Mesendoderm (in vitro differentiated cells): ENCODE data around the gene HCN2.

Source experiments
- DNase-seq: peaks from one replicate; pipeline ENCODE4 v3.0.0; 2013
- H2AK5ac ChIP-seq: 2 replicates; pipeline ENCODE4 v1.6.1; 2013; ENCODE audit warnings: low read length, inconsistent platforms
- H2BK120ac ChIP-seq: 2 replicates; pipeline ENCODE4 v1.6.1; 2013; ENCODE audit warnings: low read depth, mild to moderate bottlenecking, low read length, moderate library complexity, mixed read lengths
- H2BK15ac ChIP-seq: replicated peaks from 2 replicates; pipeline ENCODE4 v1.6.1; 2013; ENCODE audit warnings: low read depth, mild to moderate bottlenecking, moderate library complexity
- H2BK5ac ChIP-seq: 2 replicates; pipeline ENCODE4 v1.6.1; 2013; ENCODE audit warnings: low read length, inconsistent platforms
- H3K18ac ChIP-seq: 2 replicates; pipeline ENCODE4 v1.6.1; 2013; ENCODE audit warnings: mild to moderate bottlenecking, low read length, mixed read lengths
- H3K23ac ChIP-seq: one replicate; pipeline ENCODE4 v1.6.1; 2013; ENCODE audit warnings: low read length
- H3K27ac ChIP-seq: 2 replicates; pipeline ENCODE4 v1.5.1; 2013; ENCODE audit warnings: low read depth, mild to moderate bottlenecking, inconsistent platforms, low read length, moderate library complexity
- H3K27me3 ChIP-seq: 2 replicates; pipeline ENCODE4 v1.6.1; 2013; ENCODE audit warnings: low read length, control low read depth, mild to moderate bottlenecking, inconsistent platforms; ENCODE audit not compliant: insufficient read depth, poor library complexity
- H3K36me3 ChIP-seq: 2 replicates; pipeline ENCODE4 v1.6.1; 2013; ENCODE audit warnings: low read length, inconsistent platforms; ENCODE audit not compliant: control insufficient read depth, insufficient read depth
- H3K4ac ChIP-seq: one replicate; pipeline ENCODE4 v1.6.1; 2013; ENCODE audit warnings: low read depth, mild to moderate bottlenecking, low read length, moderate library complexity
- H3K4me1 ChIP-seq: 2 replicates; pipeline ENCODE4 v1.6.1; 2013; ENCODE audit warnings: low read depth, low read length, inconsistent platforms; ENCODE audit not compliant: control insufficient read depth
- H3K4me2 ChIP-seq: 2 replicates; pipeline ENCODE4 v1.6.1; 2013; ENCODE audit warnings: low read length
- H3K4me3 ChIP-seq: 2 replicates; pipeline ENCODE4 v1.5.1; 2013; ENCODE audit warnings: mild to moderate bottlenecking, low read length
- H3K56ac ChIP-seq: one replicate; pipeline ENCODE4 v1.6.1; 2013; ENCODE audit warnings: low read length
- H3K79me1 ChIP-seq: 2 replicates; pipeline ENCODE4 v1.6.1; 2013; ENCODE audit warnings: low read length, inconsistent platforms
- H3K79me2 ChIP-seq: 2 replicates; pipeline ENCODE4 v1.6.1; 2013; ENCODE audit warnings: mild to moderate bottlenecking, low read length; ENCODE audit not compliant: control insufficient read depth, insufficient read depth
- H3K9ac ChIP-seq: 2 replicates; pipeline ENCODE4 v1.6.1; 2013; ENCODE audit warnings: low read length, inconsistent platforms
- H4K5ac ChIP-seq: one replicate; pipeline ENCODE4 v1.6.1; 2013; ENCODE audit warnings: low read length
- H4K8ac ChIP-seq: one replicate; pipeline ENCODE4 v1.6.1; 2013; ENCODE audit warnings: low read depth, mild to moderate bottlenecking, control low read depth, low read length, moderate library complexity
- WGBS: extraction: QIAGEN DNeasy Blood & Tissue Kit; methylation state at CpG from one replicate; pipeline ENCODE4 v1.1.7; 2013; ENCODE audit warnings: low lambda C conversion rate, missing lambda C conversion rate; ENCODE audit not compliant: insufficient coverage; ENCODE audit errors: extremely low coverage; 5-methylcytosine and 5-hydroxymethylcytosine counted together

Gene HCN2

GRCh38 chr19:646779-647565, 57.3 kb downstream of the HCN2 start:
- H2BK15ac ChIP-seq = no peak overlapping the region
- H3K4ac ChIP-seq = no peak overlapping the region
- no peak overlapping the region for H3K9ac ChIP-seq
- H3K23ac ChIP-seq = no peak overlapping the region
- H2BK120ac ChIP-seq = no peak overlapping the region
- no peak overlapping the region for H3K27ac ChIP-seq
- H4K5ac ChIP-seq = no peak overlapping the region
- H3K18ac ChIP-seq = no peak overlapping the region
- no peaks in the 10 kb centered on the region for H3K27me3 ChIP-seq
- H3K36me3 ChIP-seq = peaks cover 9% of the 10 kb centered on the region
- no peak overlapping the region for H3K56ac ChIP-seq
- no peak overlapping the region for H4K8ac ChIP-seq
- WGBS = no CpG with 5 or more reads among the region's 48 CpGs
- H3K4me3 ChIP-seq = no peak overlapping the region
- H3K4me1 ChIP-seq = no peaks in the 10 kb centered on the region
- no peak overlapping the region for H2BK5ac ChIP-seq
- H3K79me2 ChIP-seq = no peaks in the 10 kb centered on the region
- H3K4me2 ChIP-seq = no peak overlapping the region
- H3K79me1 ChIP-seq = no peaks in the 10 kb centered on the region
- no peak for DNase-seq
- H2AK5ac ChIP-seq = no peak overlapping the region

GRCh38 chr19:647566-648284, 58.0 kb downstream of the HCN2 start:
- Histone ChIP-seq H3K4ac (no peak overlapping the region), H3K4me1 (no peaks in the 10 kb centered on the region), H3K27ac (no peak overlapping the region), H3K9ac (no peak overlapping the region), H3K23ac (no peak overlapping the region), H3K4me3 (no peak overlapping the region), H3K56ac (no peak overlapping the region), H2BK120ac (no peak overlapping the region), H3K4me2 (no peak overlapping the region), H3K79me2 (peaks cover 4% of the 10 kb centered on the region), H4K5ac (no peak overlapping the region), H2BK5ac (no peak overlapping the region), H3K36me3 (peaks cover 9% of the 10 kb centered on the region), H4K8ac (no peak overlapping the region), H2AK5ac (no peak overlapping the region), H3K18ac (no peak overlapping the region), H3K79me1 (no peaks in the 10 kb centered on the region), H3K27me3 (no peaks in the 10 kb centered on the region), H2BK15ac (no peak overlapping the region)
- no CpG with 5 or more reads among the region's 52 CpGs for WGBS
- DNase-seq = no peak

- no peak overlapping the region for H3K18ac ChIP-seq
- no peak overlapping the region for H2BK5ac ChIP-seq
- H3K4me1 ChIP-seq = no peaks in the 10 kb centered on the region
- H3K36me3 ChIP-seq = peaks cover 9% of the 10 kb centered on the region
- no peak for DNase-seq
- no peak overlapping the region for H3K23ac ChIP-seq
- no peak overlapping the region for H4K5ac ChIP-seq
- H3K4me2 ChIP-seq = no peak overlapping the region
- no peak overlapping the region for H2BK120ac ChIP-seq
- peaks cover 9% of the 10 kb centered on the region for H3K79me2 ChIP-seq
- H3K4me3 ChIP-seq = no peak overlapping the region
- H3K4ac ChIP-seq = no peak overlapping the region
- no peak overlapping the region for H3K56ac ChIP-seq
- WGBS = no CpG with 5 or more reads among the region's 29 CpGs
- no peak overlapping the region for H3K27ac ChIP-seq
- H3K79me1 ChIP-seq = no peaks in the 10 kb centered on the region
- H3K27me3 ChIP-seq = no peaks in the 10 kb centered on the region
- no peak overlapping the region for H4K8ac ChIP-seq
- H2AK5ac ChIP-seq = no peak overlapping the region
- no peak overlapping the region for H2BK15ac ChIP-seq
- H3K9ac ChIP-seq = no peak overlapping the region
These were observed 58.6 kb downstream of the HCN2 start for GRCh38 chr19:648305-648704.

GRCh38 chr19:648904-649801, 59.5 kb downstream of the HCN2 start:
- Histone ChIP-seq H3K27me3 (no peaks in the 10 kb centered on the region), H3K4me2 (no peak overlapping the region), H3K9ac (no peak overlapping the region), H3K36me3 (peaks cover 9% of the 10 kb centered on the region), H2BK15ac (no peak overlapping the region), H4K5ac (no peak overlapping the region), H3K56ac (no peak overlapping the region), H3K4me3 (no peak overlapping the region), H3K4me1 (no peaks in the 10 kb centered on the region), H4K8ac (no peak overlapping the region), H3K79me1 (peaks cover 4% of the 10 kb centered on the region), H3K4ac (no peak overlapping the region), H2AK5ac (no peak overlapping the region), H3K18ac (no peak overlapping the region), H2BK5ac (no peak overlapping the region), H3K23ac (no peak overlapping the region), H3K27ac (no peak overlapping the region), H2BK120ac (no peak overlapping the region), H3K79me2 (peaks cover 18% of the 10 kb centered on the region)
- no peak for DNase-seq
- no CpG with 5 or more reads among the region's 53 CpGs for WGBS

GRCh38 chr19:650121-650520, 60.4 kb downstream of the HCN2 start:
- WGBS = no CpG with 5 or more reads among the region's 11 CpGs
- no peak overlapping the region for H2BK15ac ChIP-seq

More at GRCh38 chr19:650121-650520, 60.4 kb downstream of the HCN2 start:
- H2AK5ac ChIP-seq = no peak overlapping the region
- no peak overlapping the region for H3K4me2 ChIP-seq
- no peak overlapping the region for H3K23ac ChIP-seq
- no peak overlapping the region for H3K9ac ChIP-seq
- H4K5ac ChIP-seq = no peak overlapping the region
- H3K4me3 ChIP-seq = no peak overlapping the region
- no peak for DNase-seq
- H3K56ac ChIP-seq = no peak overlapping the region
- no peak overlapping the region for H2BK120ac ChIP-seq
- no peaks in the 10 kb centered on the region for H3K4me1 ChIP-seq
- H3K79me2 ChIP-seq = peaks cover 23% of the 10 kb centered on the region
- no peak overlapping the region for H3K18ac ChIP-seq
- H3K36me3 ChIP-seq = peaks cover 9% of the 10 kb centered on the region
- H2BK5ac ChIP-seq = no peak overlapping the region
- H3K27ac ChIP-seq = no peak overlapping the region
- H4K8ac ChIP-seq = no peak overlapping the region
- H3K79me1 ChIP-seq = peaks cover 4% of the 10 kb centered on the region
- H3K4ac ChIP-seq = no peak overlapping the region
- no peaks in the 10 kb centered on the region for H3K27me3 ChIP-seq
